A673 (cell line): ENCODE results near the gene OTOG. TPM values are rescaled to one million over a fixed set of nuclear protein-coding genes. Genes with fewer than 3 reads are reported as not detected.

ENCODE experiments used
- BruUV-seq: library from RNA; stranded (reverse); fragments of 400-500 nt; replicated peaks from 2 replicates; lab custom pipeline; 2021; lab: Mats Ljungman, UMichigan
- CTCF ChIA-PET: fragments of 300-600 bp; sonication (Branson Sonifier 250); formaldehyde crosslinking; loops from one replicate; lab custom pipeline; 2022; ENCODE audit warnings: antibody characterized with exemption; lab: Charles Lee
- POLR2A ChIA-PET: fragments of 300-600 bp; sonication (Branson Sonifier 250); formaldehyde crosslinking; loops from one replicate; lab custom pipeline; 2022; ENCODE audit warnings: antibody characterized with exemption; ENCODE audit not compliant: low non-redundant PET; lab: Charles Lee
- DNase-seq: peaks from one replicate; pipeline ENCODE4 v3.0.0-alpha.2; 2015; ENCODE audit warnings: low spot score
- H3K27ac ChIP-seq: fragments of 200-600 bp; sonication (generic); 2 replicates; pipeline ENCODE4 v1.5.1; 2016; ENCODE audit warnings: mixed run types, low read depth, mild to moderate bottlenecking, mixed read lengths, antibody characterized with exemption, low read length; ENCODE audit not compliant: poor library complexity, severe bottlenecking
- H3K27me3 ChIP-seq: fragments of 200-600 bp; sonication (generic); replicated peaks from 2 replicates; pipeline ENCODE4 v1.6.1; 2017; ENCODE audit warnings: mixed run types, low read depth, mild to moderate bottlenecking, mixed read lengths, antibody characterized with exemption, low read length; ENCODE audit not compliant: insufficient read depth, poor library complexity
- H3K36me3 ChIP-seq: fragments of 200-600 bp; sonication (generic); 2 replicates; pipeline ENCODE4 v1.6.1; 2016; ENCODE audit warnings: mixed run types, mild to moderate bottlenecking, mixed read lengths, antibody characterized with exemption, low read length; ENCODE audit not compliant: insufficient read depth, poor library complexity, severe bottlenecking
- H3K4me1 ChIP-seq: fragments of 200-600 bp; sonication (generic); 2 replicates; pipeline ENCODE4 v1.6.1; 2017; ENCODE audit warnings: mixed run types, mild to moderate bottlenecking, mixed read lengths, antibody characterized with exemption, low read length; ENCODE audit not compliant: insufficient read depth, poor library complexity, severe bottlenecking
- H3K4me3 ChIP-seq: fragments of 200-600 bp; sonication (generic); 2 replicates; pipeline ENCODE4 v1.5.1; 2016; ENCODE audit warnings: low read depth, mixed run types, mild to moderate bottlenecking, mixed read lengths, low read length; ENCODE audit not compliant: poor library complexity, severe bottlenecking
- H3K9me3 ChIP-seq: fragments of 200-600 bp; sonication (generic); 2 replicates; pipeline ENCODE4 v1.6.1; 2016; ENCODE audit warnings: mixed run types, low read depth, mild to moderate bottlenecking, mixed read lengths, antibody characterized with exemption, low read length; ENCODE audit not compliant: poor library complexity, severe bottlenecking
- EZH2 ChIP-seq: fragments of 200-600 bp; sonication (generic); IDR thresholded peaks from 2 replicates; pipeline ENCODE4 v1.6.1; 2017; ENCODE audit warnings: borderline replicate concordance, low read depth, mild to moderate bottlenecking, mixed read lengths, antibody characterized with exemption, low read length; ENCODE audit not compliant: poor library complexity, severe bottlenecking
- intact Hi-C: fragments of 100-400 bp; cut with micrococcal nuclease; formaldehyde crosslinking; loops from one replicate; pipeline ENCODE4 v1.10.0; 2022; ENCODE audit not compliant: unreplicated experiment
- total RNA-seq: library from RNA; stranded (reverse); gene quantifications from 2 replicates; pipeline ENCODE4 v1.2.3, GENCODE V29; 2021
- TF ChIP-seq, protein P1 (sequence below): fragments of 300-800, 200-600 bp; sonication (generic); conservative IDR thresholded peaks from 2 replicates; pipeline ENCODE4 v1.5.1; 2017; ENCODE audit warnings: low read depth, mild to moderate bottlenecking, antibody characterized with exemption, low read length, moderate library complexity, mixed read lengths

OTOG gene
- total RNA-seq, 1 experiment from 2014 or later, result not detected

DNA sequence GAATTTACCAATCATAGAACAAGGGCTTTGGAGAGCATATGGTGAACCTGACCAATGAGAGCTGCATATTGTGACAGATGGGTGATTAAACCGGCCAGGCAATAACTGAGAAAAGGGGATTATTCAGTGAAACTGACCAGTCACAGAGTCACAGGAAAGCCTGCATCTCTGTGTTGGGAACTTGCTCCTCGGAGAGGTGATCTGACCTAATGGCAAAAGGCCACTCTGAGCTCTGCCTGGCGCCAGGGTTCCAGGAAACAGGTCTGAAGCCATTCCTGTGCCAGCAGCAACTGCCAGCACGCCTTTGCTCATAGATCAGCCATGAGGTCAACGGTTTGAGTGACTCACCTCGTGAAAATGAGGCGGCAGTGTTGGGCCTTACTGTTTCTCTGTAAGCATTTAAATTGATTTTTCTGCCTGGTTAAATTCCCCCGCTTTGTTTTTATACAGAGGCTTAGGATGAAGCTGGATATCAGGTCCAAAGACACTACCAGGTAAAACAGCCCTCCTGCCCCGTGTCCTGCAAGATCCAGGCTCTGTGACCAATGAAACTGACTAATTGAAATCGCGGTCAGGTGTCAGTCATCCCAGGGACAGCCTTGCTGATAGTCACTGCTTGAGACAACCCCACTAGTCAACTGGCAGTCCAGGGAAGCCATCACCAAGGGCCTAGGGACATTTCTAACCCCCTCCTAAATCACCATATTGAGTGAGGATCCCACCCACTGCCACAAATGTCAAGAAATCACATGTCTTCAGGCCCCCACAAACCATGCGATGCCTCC, 136.5 kb downstream of the OTOG start:
- no peak overlapping the region for H3K4me3 ChIP-seq
- ChIA-PET CTCF (no interaction called here), POLR2A (no interaction called here)
- H3K36me3 ChIP-seq, result no peaks in the 10 kb centered on the region
- peaks cover 71% of the 10 kb centered on the region for H3K27me3 ChIP-seq
- intact Hi-C loops, result no loop called here
- H3K4me1 ChIP-seq, result no peaks in the 10 kb centered on the region
- H3K9me3 ChIP-seq, result no peaks in the 10 kb centered on the region
- no peak for DNase-seq
- no peak overlapping the region for H3K27ac ChIP-seq
- TF ChIP-seq, protein P1, sequence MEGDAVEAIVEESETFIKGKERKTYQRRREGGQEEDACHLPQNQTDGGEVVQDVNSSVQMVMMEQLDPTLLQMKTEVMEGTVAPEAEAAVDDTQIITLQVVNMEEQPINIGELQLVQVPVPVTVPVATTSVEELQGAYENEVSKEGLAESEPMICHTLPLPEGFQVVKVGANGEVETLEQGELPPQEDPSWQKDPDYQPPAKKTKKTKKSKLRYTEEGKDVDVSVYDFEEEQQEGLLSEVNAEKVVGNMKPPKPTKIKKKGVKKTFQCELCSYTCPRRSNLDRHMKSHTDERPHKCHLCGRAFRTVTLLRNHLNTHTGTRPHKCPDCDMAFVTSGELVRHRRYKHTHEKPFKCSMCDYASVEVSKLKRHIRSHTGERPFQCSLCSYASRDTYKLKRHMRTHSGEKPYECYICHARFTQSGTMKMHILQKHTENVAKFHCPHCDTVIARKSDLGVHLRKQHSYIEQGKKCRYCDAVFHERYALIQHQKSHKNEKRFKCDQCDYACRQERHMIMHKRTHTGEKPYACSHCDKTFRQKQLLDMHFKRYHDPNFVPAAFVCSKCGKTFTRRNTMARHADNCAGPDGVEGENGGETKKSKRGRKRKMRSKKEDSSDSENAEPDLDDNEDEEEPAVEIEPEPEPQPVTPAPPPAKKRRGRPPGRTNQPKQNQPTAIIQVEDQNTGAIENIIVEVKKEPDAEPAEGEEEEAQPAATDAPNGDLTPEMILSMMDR, result no peak
- no peak for TF ChIP-seq EZH2
- BruUV-seq, result no TSS peak

DNA sequence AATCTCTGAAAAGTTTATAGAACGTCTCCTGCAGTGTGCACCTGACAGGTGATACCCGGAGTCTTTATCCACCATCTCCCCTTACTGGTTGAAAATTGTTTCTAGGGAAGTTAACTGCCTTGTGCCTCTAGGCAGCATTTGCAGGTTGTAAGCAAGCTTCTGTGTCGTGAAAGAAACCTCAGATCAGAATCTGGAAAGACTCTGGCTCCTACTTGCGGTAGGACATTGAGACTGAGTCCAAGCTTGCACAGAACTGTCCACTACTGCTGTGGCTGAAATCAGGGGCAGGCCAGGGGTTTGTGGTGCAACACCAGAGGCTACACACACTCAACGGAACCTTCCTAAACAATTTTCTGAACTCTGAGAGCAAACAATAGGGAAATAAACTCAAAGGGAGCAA, 137.5 kb downstream of the OTOG start:
- peaks cover 70% of the 10 kb centered on the region for H3K27me3 ChIP-seq

DNA sequence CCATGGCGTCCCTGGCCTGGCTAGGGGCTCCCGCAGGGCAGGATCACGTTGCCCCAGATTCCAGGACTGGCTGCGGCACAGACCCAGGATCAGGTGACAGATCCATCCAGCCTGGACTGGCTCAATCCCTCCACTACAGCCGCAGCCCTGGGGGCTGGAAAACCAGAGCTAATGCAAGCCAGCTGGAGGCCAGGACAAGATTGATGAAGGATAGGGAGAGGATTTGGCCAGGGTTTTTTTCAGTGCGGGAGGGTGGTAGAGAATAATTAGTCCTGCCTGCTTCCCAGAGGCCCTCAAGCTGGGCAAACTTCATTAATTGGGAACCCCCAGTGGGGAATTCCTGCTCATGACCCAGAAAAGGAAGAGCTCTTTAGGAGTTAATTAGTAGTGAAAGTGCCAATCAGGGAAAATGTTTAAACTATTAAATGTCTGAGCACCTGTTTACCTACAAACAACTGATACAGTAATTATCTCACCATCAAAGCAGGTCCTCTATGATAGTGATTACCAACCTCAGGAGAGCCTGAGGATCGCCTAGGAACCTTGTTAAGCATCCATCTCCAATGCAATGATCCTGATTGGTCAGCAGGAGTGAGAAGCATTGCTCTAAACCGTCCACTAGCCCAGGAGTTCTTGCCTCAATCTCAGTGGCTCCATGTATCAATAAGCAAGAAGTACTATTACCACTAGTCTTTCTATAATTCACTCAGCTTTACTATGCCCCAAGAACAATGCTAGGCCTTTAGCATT, 139.3 kb downstream of the OTOG start:
- Histone ChIP-seq H3K36me3 (no peaks in the 10 kb centered on the region), H3K4me1 (no peaks in the 10 kb centered on the region), H3K4me3 (no peak overlapping the region), H3K27me3 (peaks cover 73% of the 10 kb centered on the region), H3K27ac (no peak overlapping the region), H3K9me3 (no peaks in the 10 kb centered on the region)
- DNase-seq, result no peak
- intact Hi-C loops, result no loop called here
- no TSS peak for BruUV-seq
- ChIA-PET CTCF (no interaction called here), POLR2A (no interaction called here)
- TF ChIP-seq, protein P1, result no peak
- no peak for TF ChIP-seq EZH2

More for the DNA sequence above, 137.5 kb downstream of the OTOG start:
- no peak overlapping the region for H3K27ac ChIP-seq
- BruUV-seq, result no TSS peak
- H3K4me3 ChIP-seq, result no peak overlapping the region
- CTCF ChIA-PET, result no interaction called here
- no peaks in the 10 kb centered on the region for H3K4me1 ChIP-seq
- intact Hi-C loops, result no loop called here
- POLR2A ChIA-PET, result no interaction called here
- no peaks in the 10 kb centered on the region for H3K36me3 ChIP-seq
- TF ChIP-seq, protein P1, result no peak
- no peak for TF ChIP-seq EZH2
- H3K9me3 ChIP-seq, result no peaks in the 10 kb centered on the region
- DNase-seq, result no peak
